Mesothelial cell of epicardium (in vitro differentiated cells): ENCODE measurements around the gene TMEM98. TPM values are rescaled to one million over a fixed set of nuclear protein-coding genes. Genes with fewer than 3 reads are reported as not detected.

ENCODE experiments used
- DNase-seq, 2 experiments: peaks; one replicate each; pipeline ENCODE4 v3.0.0; 2021; ENCODE audit warnings: low spot score in 2 of 2; ENCODE audit not compliant: unreplicated experiment in 2 of 2
- H3K27ac Mint-ChIP-seq: 2 replicates; pipeline ENCODE4 v1.8.0; 2021; ENCODE audit warnings: mixed read lengths
- H3K27me3 Mint-ChIP-seq: 2 replicates; pipeline ENCODE4 v1.8.0; 2021; ENCODE audit warnings: low read depth, mixed read lengths
- H3K36me3 Mint-ChIP-seq: 2 replicates; pipeline ENCODE4 v1.8.0; 2021; ENCODE audit warnings: mixed read lengths
- H3K4me1 Mint-ChIP-seq: 2 replicates; pipeline ENCODE4 v1.8.0; 2021; ENCODE audit warnings: mixed read lengths
- H3K4me3 Mint-ChIP-seq: 2 replicates; pipeline ENCODE4 v1.8.0; 2021; ENCODE audit warnings: mild to moderate bottlenecking, moderate library complexity, mixed read lengths
- H3K9me3 Mint-ChIP-seq: 2 replicates; pipeline ENCODE4 v1.8.0; 2021; ENCODE audit warnings: mixed read lengths
- total RNA-seq: library from RNA; stranded (reverse); gene quantifications from 3 replicates; pipeline ENCODE4 v1.2.1, GENCODE V29; 2021
- TF ChIP-seq, protein P1 (sequence below): fragments of 200-600 bp; sonication (generic); IDR thresholded peaks from one replicate; pipeline ENCODE4 v1.5.0; 2021; ENCODE audit warnings: antibody characterized with exemption; ENCODE audit not compliant: unreplicated experiment

Gene TMEM98, protein sequence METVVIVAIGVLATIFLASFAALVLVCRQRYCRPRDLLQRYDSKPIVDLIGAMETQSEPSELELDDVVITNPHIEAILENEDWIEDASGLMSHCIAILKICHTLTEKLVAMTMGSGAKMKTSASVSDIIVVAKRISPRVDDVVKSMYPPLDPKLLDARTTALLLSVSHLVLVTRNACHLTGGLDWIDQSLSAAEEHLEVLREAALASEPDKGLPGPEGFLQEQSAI
- 205 to 216 TPM (median 206 TPM) in 3 replicates for total RNA-seq

DNA sequence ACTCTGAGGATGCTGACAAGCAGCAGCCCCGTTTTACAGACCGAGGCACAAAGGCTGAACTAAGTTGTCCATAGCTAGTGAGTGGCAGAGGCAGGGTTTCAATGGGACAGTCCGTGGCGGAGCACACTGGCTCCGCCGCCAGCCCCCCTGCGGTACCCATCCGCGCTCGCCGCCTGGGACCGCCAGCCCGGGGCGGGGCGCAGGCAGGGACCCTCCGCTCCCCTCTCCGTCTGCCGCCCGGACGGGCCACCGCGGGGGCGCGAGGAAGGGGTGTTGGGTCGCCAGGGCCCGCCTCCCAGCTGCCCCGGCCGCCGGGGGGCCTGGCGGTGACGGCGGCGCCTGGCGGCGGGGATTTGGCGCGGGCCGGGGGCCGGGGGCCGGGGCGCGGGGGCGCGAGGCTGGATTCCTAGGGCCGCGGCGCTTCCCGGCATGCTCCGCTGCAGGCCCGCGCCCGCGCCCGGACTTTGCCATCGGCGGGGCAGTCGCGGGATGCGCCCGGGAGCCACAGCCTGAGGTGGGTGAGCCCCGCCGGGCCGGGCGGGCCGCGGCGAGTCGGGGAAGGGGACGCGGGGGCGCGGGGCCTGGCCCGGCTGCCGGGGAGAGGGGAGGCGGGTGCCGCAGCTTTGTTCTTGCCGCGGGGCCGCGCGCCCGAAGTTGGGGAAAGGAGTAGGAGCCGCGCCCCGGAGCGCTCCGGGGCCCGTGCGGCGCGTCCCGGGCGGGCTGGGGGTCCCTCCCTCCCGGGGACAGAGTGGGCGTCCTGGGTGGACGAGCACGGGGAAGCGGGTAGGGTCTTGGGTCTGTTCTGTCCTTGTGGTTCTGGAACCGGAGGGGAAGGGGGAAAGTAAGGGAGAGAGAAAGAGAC lies at the start of gene TMEM98:
Gene TMEM98, plus strand, starts transcription at position 430 of the 862 bp plus-strand sequence. CDS start 3,376 bp downstream, outside the sequence.
- H3K4me1 Mint-ChIP-seq = peaks cover 12% of the 10 kb centered on the region
- H3K4me3 Mint-ChIP-seq = peak within 1 kb of the TSS; percentile 75
- H3K27ac Mint-ChIP-seq = peak within 1 kb of the TSS; percentile 91
- H3K27me3 Mint-ChIP-seq = no peaks in the 10 kb centered on the region
- peaks cover 7% of the 10 kb centered on the region for H3K36me3 Mint-ChIP-seq
- TF ChIP-seq, protein P1, sequence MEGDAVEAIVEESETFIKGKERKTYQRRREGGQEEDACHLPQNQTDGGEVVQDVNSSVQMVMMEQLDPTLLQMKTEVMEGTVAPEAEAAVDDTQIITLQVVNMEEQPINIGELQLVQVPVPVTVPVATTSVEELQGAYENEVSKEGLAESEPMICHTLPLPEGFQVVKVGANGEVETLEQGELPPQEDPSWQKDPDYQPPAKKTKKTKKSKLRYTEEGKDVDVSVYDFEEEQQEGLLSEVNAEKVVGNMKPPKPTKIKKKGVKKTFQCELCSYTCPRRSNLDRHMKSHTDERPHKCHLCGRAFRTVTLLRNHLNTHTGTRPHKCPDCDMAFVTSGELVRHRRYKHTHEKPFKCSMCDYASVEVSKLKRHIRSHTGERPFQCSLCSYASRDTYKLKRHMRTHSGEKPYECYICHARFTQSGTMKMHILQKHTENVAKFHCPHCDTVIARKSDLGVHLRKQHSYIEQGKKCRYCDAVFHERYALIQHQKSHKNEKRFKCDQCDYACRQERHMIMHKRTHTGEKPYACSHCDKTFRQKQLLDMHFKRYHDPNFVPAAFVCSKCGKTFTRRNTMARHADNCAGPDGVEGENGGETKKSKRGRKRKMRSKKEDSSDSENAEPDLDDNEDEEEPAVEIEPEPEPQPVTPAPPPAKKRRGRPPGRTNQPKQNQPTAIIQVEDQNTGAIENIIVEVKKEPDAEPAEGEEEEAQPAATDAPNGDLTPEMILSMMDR = no peak
- H3K9me3 Mint-ChIP-seq = no peaks in the 10 kb centered on the region
- peak; percentile 57 to 75 for DNase-seq

DNA sequence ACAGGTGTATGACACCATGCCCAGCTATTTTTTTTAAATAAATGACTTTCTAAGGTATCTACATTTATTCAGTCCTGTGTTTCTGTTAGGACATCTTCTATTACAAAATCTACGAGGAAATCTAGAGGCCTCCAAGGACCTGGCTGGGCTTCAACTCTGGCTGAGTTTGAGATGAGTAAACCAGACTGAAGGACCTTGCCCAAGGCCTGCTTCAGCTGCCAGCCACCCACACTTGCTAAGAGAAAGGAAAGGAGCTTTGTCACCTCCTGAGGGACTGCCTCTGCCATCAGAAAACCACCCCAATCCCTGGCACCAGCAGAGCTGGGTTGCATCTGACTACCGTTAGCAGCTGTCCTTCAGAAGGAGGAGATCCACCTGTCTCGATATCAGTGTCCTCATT lies 49.7 kb upstream of the TMEM98 start:
- Mint-ChIP-seq H3K9me3 (no peaks in the 10 kb centered on the region), H3K36me3 (no peaks in the 10 kb centered on the region), H3K27ac (no peak overlapping the region), H3K27me3 (no peaks in the 10 kb centered on the region), H3K4me1 (peaks cover 21% of the 10 kb centered on the region), H3K4me3 (no peak overlapping the region)
- DNase-seq = no peak
- TF ChIP-seq, protein P1 = no peak

DNA sequence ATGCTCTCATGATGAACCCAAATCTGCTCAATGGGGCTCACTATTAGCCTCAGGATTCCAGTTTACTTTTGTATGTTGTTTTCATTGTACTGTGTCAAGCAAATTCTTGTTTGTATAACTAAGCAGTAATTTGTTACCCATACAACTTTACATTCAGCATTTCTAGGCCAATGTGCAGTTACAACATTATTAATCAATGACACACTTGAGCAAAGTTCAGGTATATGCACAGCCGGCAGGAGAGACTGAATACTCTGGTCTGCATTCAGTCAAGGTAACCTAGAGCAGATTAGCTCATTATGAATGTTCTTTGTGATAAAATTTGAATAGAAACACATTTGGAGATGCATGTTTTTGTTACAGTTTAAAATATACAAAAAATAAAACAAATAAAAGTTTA lies 48.8 kb upstream of the TMEM98 start:
- no peak overlapping the region for H3K27ac Mint-ChIP-seq
- TF ChIP-seq, protein P1 = no peak

DNA sequence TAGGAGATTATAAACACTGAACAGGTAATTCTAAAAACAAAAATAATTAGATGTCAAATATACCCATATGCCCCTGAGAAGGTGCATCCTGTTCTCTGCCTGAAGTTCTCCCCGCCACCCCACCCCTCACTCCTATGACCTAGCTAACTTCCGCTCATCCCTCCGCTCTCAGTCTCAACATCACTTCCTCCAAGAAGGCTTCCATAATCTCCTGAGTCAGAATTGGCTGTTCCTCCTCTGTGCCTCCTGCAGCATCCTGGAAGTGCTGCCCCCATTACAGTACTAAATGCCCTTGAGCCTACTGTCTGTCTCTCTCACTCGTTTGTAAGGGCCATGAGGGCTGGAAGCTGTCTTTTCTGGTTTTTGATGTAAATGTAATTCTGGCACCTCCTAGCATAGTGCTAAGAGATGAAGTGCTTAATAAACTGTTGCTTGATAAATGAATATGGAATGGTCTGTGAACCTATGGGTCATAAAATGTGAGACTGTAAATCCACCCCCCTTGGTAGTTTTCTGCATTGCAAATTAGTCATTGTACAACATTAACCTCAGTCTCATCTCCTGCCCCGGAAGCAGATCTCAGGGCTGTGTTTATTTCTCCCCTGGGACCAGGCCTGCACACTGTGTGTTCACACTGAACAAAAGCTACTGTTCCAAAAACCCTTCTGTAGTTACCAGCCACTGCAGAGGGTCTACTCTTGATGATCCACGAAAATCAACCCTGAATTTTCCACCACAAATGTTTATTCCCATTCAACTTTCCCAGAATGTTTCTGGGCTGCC lies 47.1 kb upstream of the TMEM98 start:
- H3K4me1 Mint-ChIP-seq = peaks cover 7% of the 10 kb centered on the region
- no peaks in the 10 kb centered on the region for H3K36me3 Mint-ChIP-seq
- H3K27me3 Mint-ChIP-seq = no peaks in the 10 kb centered on the region
- H3K27ac Mint-ChIP-seq = no peak overlapping the region
- DNase-seq = no peak
- H3K9me3 Mint-ChIP-seq = no peaks in the 10 kb centered on the region
- TF ChIP-seq, protein P1 = no peak
- H3K4me3 Mint-ChIP-seq = no peak overlapping the region

More for the DNA sequence above, 48.8 kb upstream of the TMEM98 start:
- Mint-ChIP-seq H3K4me1 (peaks cover 15% of the 10 kb centered on the region), H3K9me3 (no peaks in the 10 kb centered on the region), H3K36me3 (no peaks in the 10 kb centered on the region), H3K4me3 (no peak overlapping the region), H3K27me3 (no peaks in the 10 kb centered on the region)
- no peak for DNase-seq

DNA sequence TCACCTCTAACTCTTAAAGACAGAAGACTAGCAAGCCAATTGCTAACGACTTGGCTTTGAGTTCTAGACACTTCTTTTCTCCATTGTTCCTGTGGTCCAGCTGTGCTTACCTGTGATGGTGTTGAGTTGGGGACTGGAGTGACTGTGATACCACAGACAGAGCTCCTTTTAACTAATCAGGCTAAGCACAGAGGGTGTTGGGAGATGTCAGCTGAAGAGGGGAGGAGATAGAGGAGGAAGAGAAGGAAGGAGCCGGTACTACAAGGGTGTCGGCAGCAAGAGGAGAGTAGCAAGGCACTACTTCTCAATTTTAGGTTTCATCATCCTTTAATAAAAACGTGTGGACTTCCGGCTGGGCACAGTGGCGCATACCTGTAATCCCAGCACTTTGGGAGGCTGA lies 45.9 kb upstream of the TMEM98 start:
- no peaks in the 10 kb centered on the region for H3K9me3 Mint-ChIP-seq
- no peaks in the 10 kb centered on the region for H3K36me3 Mint-ChIP-seq
- no peak for DNase-seq
- H3K4me1 Mint-ChIP-seq = peaks cover 3% of the 10 kb centered on the region
- no peaks in the 10 kb centered on the region for H3K27me3 Mint-ChIP-seq
- H3K4me3 Mint-ChIP-seq = no peak overlapping the region
- H3K27ac Mint-ChIP-seq = no peak overlapping the region
- TF ChIP-seq, protein P1 = no peak
